HL-60 (cell line): ENCODE results near the gene TPD52L1.

Experiments used
- DNase-seq, 2 experiments: peaks; one replicate each; pipeline ENCODE4 v3.0.0-alpha.2; 2010 to 2020; ENCODE audit warnings: low read depth in 1 of 2, low spot score in 1 of 2
- H3K27ac ChIP-seq: fragments of 250-450 bp; sonication (Bioruptor Pico); replicated peaks from 2 replicates; pipeline ENCODE4 v1.5.1; 2020; ENCODE audit warnings: mild to moderate bottlenecking, moderate library complexity
- H3K27me3 ChIP-seq: fragments of 250-450 bp; sonication (Bioruptor Pico); 2 replicates; pipeline ENCODE4 v1.5.1; 2021; ENCODE audit warnings: mild to moderate bottlenecking, moderate library complexity; ENCODE audit not compliant: insufficient read depth, poor library complexity, severe bottlenecking
- H3K4me3 ChIP-seq: replicated peaks from 2 replicates; pipeline ENCODE4 v1.5.1; 2011; ENCODE audit warnings: mild to moderate bottlenecking, control low read depth, low read length; ENCODE audit not compliant: insufficient read depth
- GABPA ChIP-seq: IDR thresholded peaks from 2 replicates; pipeline ENCODE4 v1.6.1; 2012; ENCODE audit warnings: low read depth
- POLR2AphosphoS5 ChIP-seq: IDR thresholded peaks from 2 replicates; pipeline ENCODE4 v1.6.1; 2012; ENCODE audit warnings: low read depth
- SPI1 ChIP-seq: IDR thresholded peaks from 2 replicates; pipeline ENCODE4 v1.6.1; 2012; ENCODE audit warnings: low read depth, mild to moderate bottlenecking, borderline replicate concordance
- TF ChIP-seq, protein P1 (sequence below): IDR thresholded peaks from 2 replicates; pipeline ENCODE4 v1.6.1; 2012; ENCODE audit warnings: low read depth; ENCODE audit not compliant: insufficient replicate concordance
- TF ChIP-seq, protein P2 (sequence below): IDR thresholded peaks from one replicate; pipeline ENCODE4 v1.5.1; 2011; ENCODE audit warnings: low read length, control low read depth, inconsistent platforms; ENCODE audit not compliant: insufficient read depth

Gene TPD52L1

DNA sequence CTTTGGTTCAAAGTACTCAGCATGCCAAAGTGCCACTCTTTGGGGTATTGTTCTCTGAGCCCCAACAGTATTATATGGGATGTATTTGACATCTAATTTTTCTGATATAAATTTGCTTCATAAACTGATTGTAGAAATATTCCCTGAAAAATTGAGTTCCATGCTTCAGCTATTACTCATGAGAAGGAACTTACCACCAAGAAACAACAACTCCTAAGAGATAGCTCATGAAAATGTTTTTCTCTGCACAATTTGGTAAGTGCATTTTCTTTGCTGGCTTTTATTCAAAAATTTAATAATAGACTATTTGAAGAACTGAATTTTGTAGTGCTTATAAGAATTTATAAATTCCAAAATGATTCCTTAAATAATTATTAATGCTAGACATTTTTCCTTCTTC lies 12.8 kb upstream of the TPD52L1 start:
- no peaks in the 10 kb centered on the region for H3K27me3 ChIP-seq
- no peak overlapping the region for H3K27ac ChIP-seq
- H3K4me3 ChIP-seq = no peak overlapping the region
- TF ChIP-seq, protein P1, sequence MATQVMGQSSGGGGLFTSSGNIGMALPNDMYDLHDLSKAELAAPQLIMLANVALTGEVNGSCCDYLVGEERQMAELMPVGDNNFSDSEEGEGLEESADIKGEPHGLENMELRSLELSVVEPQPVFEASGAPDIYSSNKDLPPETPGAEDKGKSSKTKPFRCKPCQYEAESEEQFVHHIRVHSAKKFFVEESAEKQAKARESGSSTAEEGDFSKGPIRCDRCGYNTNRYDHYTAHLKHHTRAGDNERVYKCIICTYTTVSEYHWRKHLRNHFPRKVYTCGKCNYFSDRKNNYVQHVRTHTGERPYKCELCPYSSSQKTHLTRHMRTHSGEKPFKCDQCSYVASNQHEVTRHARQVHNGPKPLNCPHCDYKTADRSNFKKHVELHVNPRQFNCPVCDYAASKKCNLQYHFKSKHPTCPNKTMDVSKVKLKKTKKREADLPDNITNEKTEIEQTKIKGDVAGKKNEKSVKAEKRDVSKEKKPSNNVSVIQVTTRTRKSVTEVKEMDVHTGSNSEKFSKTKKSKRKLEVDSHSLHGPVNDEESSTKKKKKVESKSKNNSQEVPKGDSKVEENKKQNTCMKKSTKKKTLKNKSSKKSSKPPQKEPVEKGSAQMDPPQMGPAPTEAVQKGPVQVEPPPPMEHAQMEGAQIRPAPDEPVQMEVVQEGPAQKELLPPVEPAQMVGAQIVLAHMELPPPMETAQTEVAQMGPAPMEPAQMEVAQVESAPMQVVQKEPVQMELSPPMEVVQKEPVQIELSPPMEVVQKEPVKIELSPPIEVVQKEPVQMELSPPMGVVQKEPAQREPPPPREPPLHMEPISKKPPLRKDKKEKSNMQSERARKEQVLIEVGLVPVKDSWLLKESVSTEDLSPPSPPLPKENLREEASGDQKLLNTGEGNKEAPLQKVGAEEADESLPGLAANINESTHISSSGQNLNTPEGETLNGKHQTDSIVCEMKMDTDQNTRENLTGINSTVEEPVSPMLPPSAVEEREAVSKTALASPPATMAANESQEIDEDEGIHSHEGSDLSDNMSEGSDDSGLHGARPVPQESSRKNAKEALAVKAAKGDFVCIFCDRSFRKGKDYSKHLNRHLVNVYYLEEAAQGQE = no peak
- TF ChIP-seq GABPA (no peak), SPI1 (no peak), POLR2AphosphoS5 (no peak)
- TF ChIP-seq, protein P2, sequence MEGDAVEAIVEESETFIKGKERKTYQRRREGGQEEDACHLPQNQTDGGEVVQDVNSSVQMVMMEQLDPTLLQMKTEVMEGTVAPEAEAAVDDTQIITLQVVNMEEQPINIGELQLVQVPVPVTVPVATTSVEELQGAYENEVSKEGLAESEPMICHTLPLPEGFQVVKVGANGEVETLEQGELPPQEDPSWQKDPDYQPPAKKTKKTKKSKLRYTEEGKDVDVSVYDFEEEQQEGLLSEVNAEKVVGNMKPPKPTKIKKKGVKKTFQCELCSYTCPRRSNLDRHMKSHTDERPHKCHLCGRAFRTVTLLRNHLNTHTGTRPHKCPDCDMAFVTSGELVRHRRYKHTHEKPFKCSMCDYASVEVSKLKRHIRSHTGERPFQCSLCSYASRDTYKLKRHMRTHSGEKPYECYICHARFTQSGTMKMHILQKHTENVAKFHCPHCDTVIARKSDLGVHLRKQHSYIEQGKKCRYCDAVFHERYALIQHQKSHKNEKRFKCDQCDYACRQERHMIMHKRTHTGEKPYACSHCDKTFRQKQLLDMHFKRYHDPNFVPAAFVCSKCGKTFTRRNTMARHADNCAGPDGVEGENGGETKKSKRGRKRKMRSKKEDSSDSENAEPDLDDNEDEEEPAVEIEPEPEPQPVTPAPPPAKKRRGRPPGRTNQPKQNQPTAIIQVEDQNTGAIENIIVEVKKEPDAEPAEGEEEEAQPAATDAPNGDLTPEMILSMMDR = no peak
- no peak for DNase-seq

DNA sequence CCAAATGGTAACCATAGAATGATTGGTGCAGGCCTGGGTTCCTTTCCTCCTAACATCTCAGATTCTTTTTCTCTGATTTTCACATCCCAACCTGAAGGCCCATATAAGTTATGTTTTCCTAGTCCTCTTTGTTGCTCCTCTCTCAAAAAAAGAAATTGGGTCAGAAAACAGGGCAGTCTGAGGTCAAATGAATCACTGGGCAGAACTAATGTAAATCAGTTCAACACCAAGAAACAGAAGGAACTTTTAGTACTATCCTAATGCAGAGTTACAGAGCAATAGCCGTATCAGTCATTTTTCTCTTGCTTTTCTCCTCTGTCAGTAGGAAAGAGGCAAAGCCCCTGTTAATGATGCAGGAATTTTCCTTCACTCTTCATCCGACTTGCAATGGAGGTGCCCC lies 11.0 kb upstream of the TPD52L1 start:
- H3K27ac ChIP-seq = no peak overlapping the region
- no peaks in the 10 kb centered on the region for H3K27me3 ChIP-seq
- TF ChIP-seq GABPA (no peak), SPI1 (no peak), POLR2AphosphoS5 (no peak)
- TF ChIP-seq, protein P1 = no peak
- TF ChIP-seq, protein P2 = no peak
- no peak overlapping the region for H3K4me3 ChIP-seq
- DNase-seq = no peak

DNA sequence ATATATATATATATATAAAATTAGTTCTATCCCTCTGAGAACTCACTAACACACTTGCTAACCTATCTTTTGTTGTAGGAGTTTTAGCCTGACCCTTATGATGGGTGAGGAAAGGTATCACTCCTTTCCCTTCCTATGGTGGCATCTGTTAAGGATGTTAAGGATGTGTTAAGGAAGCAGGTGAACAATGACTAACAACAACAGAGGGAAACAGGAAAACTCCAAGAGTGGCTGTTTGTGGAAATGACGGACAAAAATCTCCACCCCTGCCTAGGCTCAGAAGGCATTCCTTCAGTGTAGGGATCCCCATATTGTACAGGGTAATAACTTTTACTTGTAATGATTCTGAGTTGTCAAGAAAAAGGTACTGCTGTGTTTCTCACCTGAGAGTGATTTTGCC lies 8.8 kb upstream of the TPD52L1 start:
- TF ChIP-seq POLR2AphosphoS5 = no peak
- TF ChIP-seq, protein P2 = no peak
- TF ChIP-seq, protein P1 = no peak
- no peak for TF ChIP-seq GABPA
- TF ChIP-seq SPI1 = no peak
- Histone ChIP-seq H3K27ac (no peak overlapping the region), H3K27me3 (no peaks in the 10 kb centered on the region), H3K4me3 (no peak overlapping the region)
- DNase-seq = no peak
